Smooth muscle cell (in vitro differentiated cells): ENCODE results near the gene HIPK1. TPM values are rescaled to one million over a fixed set of nuclear protein-coding genes. Genes with fewer than 3 reads are reported as not detected.

Experiments
- DNase-seq: peaks from one replicate; lab custom pipeline; 2025; ENCODE audit not compliant: unreplicated experiment; lab: John Stamatoyannopoulos, UW
- H2AFZ ChIP-seq: fragments of 200-600 bp; sonication (generic); 2 replicates; pipeline ENCODE4 v1.6.0; 2016; ENCODE audit warnings: antibody characterized with exemption, low read depth, mild to moderate bottlenecking
- H3F3A ChIP-seq: fragments of 200-600 bp; sonication (generic); 2 replicates; pipeline ENCODE4 v1.6.0; 2017; ENCODE audit warnings: antibody characterized with exemption, low read depth
- H3K27ac ChIP-seq: fragments of 200-600 bp; sonication (generic); 2 replicates; pipeline ENCODE4 v1.5.1; 2016; ENCODE audit warnings: low read depth, mild to moderate bottlenecking
- H3K27me3 ChIP-seq: fragments of 200-600 bp; sonication (generic); 2 replicates; pipeline ENCODE4 v1.6.1; 2016; ENCODE audit warnings: low read depth, mild to moderate bottlenecking
- H3K36me3 ChIP-seq: fragments of 200-600 bp; sonication (generic); 2 replicates; pipeline ENCODE4 v1.5.1; 2016; ENCODE audit warnings: low read depth
- H3K4me1 ChIP-seq: fragments of 200-600 bp; sonication (generic); 2 replicates; pipeline ENCODE4 v1.5.1; 2016; ENCODE audit warnings: low read depth
- H3K4me2 ChIP-seq: fragments of 200-600 bp; sonication (generic); 2 replicates; pipeline ENCODE4 v1.6.0; 2016; ENCODE audit warnings: mild to moderate bottlenecking
- H3K4me3 ChIP-seq: fragments of 200-600 bp; sonication (generic); 2 replicates; pipeline ENCODE4 v1.5.1; 2016; ENCODE audit warnings: mild to moderate bottlenecking
- H3K79me2 ChIP-seq: fragments of 200-600 bp; sonication (generic); 2 replicates; pipeline ENCODE4 v1.6.0; 2016; ENCODE audit warnings: low read depth, mild to moderate bottlenecking
- H3K9ac ChIP-seq: fragments of 200-600 bp; sonication (generic); 2 replicates; pipeline ENCODE4 v1.6.0; 2016; ENCODE audit warnings: low read depth
- H3K9me3 ChIP-seq: fragments of 200-600 bp; sonication (generic); replicated peaks from 2 replicates; pipeline ENCODE4 v1.5.1; 2016; ENCODE audit warnings: low read depth
- H4K20me1 ChIP-seq: fragments of 200-600 bp; sonication (generic); 2 replicates; pipeline ENCODE4 v1.6.0; 2016; ENCODE audit warnings: low read depth
- CTCF ChIP-seq: fragments of 200-600 bp; sonication (generic); IDR thresholded peaks from 2 replicates; pipeline ENCODE4 v1.5.1; 2017; ENCODE audit warnings: borderline replicate concordance, mild to moderate bottlenecking, antibody characterized with exemption; ENCODE audit not compliant: insufficient read depth, poor library complexity, severe bottlenecking
- WGBS: methylation state at CpG from one replicate; pipeline ENCODE4 v1.1.7; 2016; ENCODE audit warnings: low lambda C conversion rate; 5-methylcytosine and 5-hydroxymethylcytosine counted together
- polyA plus RNA-seq: library from polyadenylated mRNA; unstranded; fragments of >200 nt; fragmentation: Nextera tagmentation; extraction: Ambion mirVana; gene quantifications from 2 replicates; pipeline ENCODE4 v1.2.1, GENCODE V29; 2016
- total RNA-seq: library from RNA; depleted of rRNA; stranded (reverse); fragments of >200 nt; gene quantifications from 2 replicates; pipeline ENCODE4 v1.2.3, GENCODE V29; 2014

The HIPK1 gene
- total and polyA plus RNA-seq, 2 experiments from 2014 or later: 12.0 to 34.2 TPM

- no peaks in the 10 kb centered on the region for H3K4me1 ChIP-seq
- H3K9me3 ChIP-seq: no peaks in the 10 kb centered on the region
- no peak overlapping the region for H3K4me2 ChIP-seq
- H3K36me3 ChIP-seq: no peaks in the 10 kb centered on the region
- H3K79me2 ChIP-seq: no peaks in the 10 kb centered on the region
- peaks cover 6% of the 10 kb centered on the region for H3K27me3 ChIP-seq
- H3K4me3 ChIP-seq: no peak overlapping the region
- H4K20me1 ChIP-seq: no peaks in the 10 kb centered on the region
- no peak overlapping the region for H2AFZ ChIP-seq
- no peak for DNase-seq
- H3K27ac ChIP-seq: no peak overlapping the region
- no peak overlapping the region for H3K9ac ChIP-seq
- no peaks in the 10 kb centered on the region for H3F3A ChIP-seq
- no peak for TF ChIP-seq CTCF
Measured at GRCh38 chr1:113918243-113918642, 10.9 kb upstream of the HIPK1 start.

- DNase-seq: no peak
- Histone ChIP-seq H4K20me1 (no peaks in the 10 kb centered on the region), H3K79me2 (no peaks in the 10 kb centered on the region), H3K4me1 (no peaks in the 10 kb centered on the region), H3K4me2 (no peak overlapping the region), H3K4me3 (no peak overlapping the region), H3F3A (no peaks in the 10 kb centered on the region), H3K9me3 (no peaks in the 10 kb centered on the region), H2AFZ (no peak overlapping the region), H3K36me3 (no peaks in the 10 kb centered on the region), H3K27ac (no peak overlapping the region), H3K9ac (no peak overlapping the region), H3K27me3 (peaks cover 29% of the 10 kb centered on the region)
- no peak for TF ChIP-seq CTCF
- WGBS: 78% methylated on average over 4 of the region's 4 CpGs
Measured at GRCh38 chr1:113922957-113923356, 6.2 kb upstream of the HIPK1 start.

GRCh38 chr1:113924473-113924872, 4.7 kb upstream of the HIPK1 start:
- 100% methylated on average over 2 of the region's 2 CpGs for WGBS
- Histone ChIP-seq H3K27me3 (peaks cover 29% of the 10 kb centered on the region), H3F3A (peaks cover 6% of the 10 kb centered on the region), H3K4me2 (no peak overlapping the region), H3K4me1 (no peaks in the 10 kb centered on the region), H3K79me2 (no peaks in the 10 kb centered on the region), H3K4me3 (no peak overlapping the region), H3K9me3 (no peaks in the 10 kb centered on the region), H3K9ac (no peak overlapping the region), H3K27ac (no peak overlapping the region), H3K36me3 (no peaks in the 10 kb centered on the region), H4K20me1 (no peaks in the 10 kb centered on the region), H2AFZ (no peak overlapping the region)
- DNase-seq: no peak
- TF ChIP-seq CTCF: no peak

GRCh38 chr1:113928187-113928930, 765 bp upstream of the HIPK1 start:
- Histone ChIP-seq H3K79me2 (peaks cover 35% of the 10 kb centered on the region), H3K9ac (peak overlapping the region; percentile 99), H3K36me3 (no peaks in the 10 kb centered on the region), H3K9me3 (no peaks in the 10 kb centered on the region), H3K27me3 (peaks cover 21% of the 10 kb centered on the region), H3F3A (peaks cover 6% of the 10 kb centered on the region), H3K27ac (peak overlapping the region; percentile 96), H2AFZ (peak overlapping the region; percentile 89), H3K4me3 (peak overlapping the region; percentile 92), H3K4me1 (peaks cover 15% of the 10 kb centered on the region), H4K20me1 (peaks cover 31% of the 10 kb centered on the region), H3K4me2 (peak overlapping the region; percentile 88)
- no peak for TF ChIP-seq CTCF
- WGBS: 39% methylated on average over 6 of the region's 6 CpGs
- DNase-seq: no peak
